HCT116 (cell line): ENCODE measurements around the gene TACR2. TPM values are rescaled to one million over a fixed set of nuclear protein-coding genes. Genes with fewer than 3 reads are reported as not detected.

Experiments used
- ATAC-seq: fragments of 200-7000 bp; cut with Tn5 transposase; 2 replicates; pipeline ENCODE4 v1.9.1; 2020; ENCODE audit warnings: mild to moderate bottlenecking, moderate library complexity
- BruUV-seq: library from RNA; stranded (reverse); fragments of 400-500 nt; replicated peaks from 2 replicates; lab custom pipeline; 2021; lab: Mats Ljungman, UMichigan
- CTCF ChIA-PET: fragments of 300-600 bp; sonication (Branson Sonifier 250); formaldehyde crosslinking; loops from one replicate; lab custom pipeline; 2021; ENCODE audit warnings: antibody characterized with exemption; lab: Charles Lee
- POLR2A ChIA-PET: fragments of 300-600, 350-600 bp; sonication (Branson Sonifier 250); formaldehyde crosslinking; loops from one replicate; lab custom pipeline; 2021; ENCODE audit warnings: antibody characterized with exemption; lab: Charles Lee
- RAD21 ChIA-PET, 2 experiments: fragments of 300-600 bp; sonication (Branson Sonifier 250); formaldehyde crosslinking; loops; one replicate each; lab custom pipeline; 2023; ENCODE audit warnings: low total read pairs in 2 of 2; ENCODE audit not compliant: uncharacterized antibody in 2 of 2, unreplicated experiment in 2 of 2, low non-redundant PET in 1 of 2; lab: Charles Lee
- DNase-seq: peaks from one replicate; pipeline ENCODE4 v3.0.0-alpha.2; 2010; ENCODE audit warnings: low read depth, low spot score
- H2AFZ ChIP-seq: fragments of 200-600 bp; shearing (Covaris generic), sonication (generic); 2 replicates; pipeline ENCODE4 v1.6.1; 2017; ENCODE audit warnings: low read depth, mixed run types, mixed read lengths, antibody characterized with exemption, low read length; ENCODE audit not compliant: poor library complexity, severe bottlenecking
- H3K27ac ChIP-seq: 2 replicates; pipeline ENCODE4 v1.5.1; 2012; ENCODE audit warnings: low read depth, low read length
- H3K27me3 ChIP-seq: fragments of 200-600 bp; sonication (generic); 2 replicates; pipeline ENCODE4 v1.6.1; 2016; ENCODE audit warnings: mixed run types, low read length, mixed read lengths; ENCODE audit not compliant: insufficient read depth
- H3K36me3 ChIP-seq, 2 experiments: fragments of 200-500 bp in 1 of 2; fragments of 200-600 bp in 1 of 2; sonication (Bioruptor generic) in 1 of 2; sonication (generic) in 1 of 2; 2 replicates each; pipeline versions ENCODE4 v1.5.1 to v1.6.1; 2014 to 2016; ENCODE audit warnings: low read length in 2 of 2, inconsistent platforms in 1 of 2, mixed read lengths in 1 of 2, mixed run types in 1 of 2; ENCODE audit not compliant: insufficient read depth in 2 of 2, control insufficient read depth in 1 of 2
- H3K4me1 ChIP-seq, 2 experiments: fragments of 200-600 bp in 1 of 2; sonication (generic) in 1 of 2; 2 replicates each; pipeline versions ENCODE4 v1.5.1 to v1.6.1; 2012 to 2017; ENCODE audit warnings: low read length in 2 of 2, inconsistent platforms in 1 of 2, mild to moderate bottlenecking in 1 of 2, mixed read lengths in 1 of 2, mixed run types in 1 of 2, moderate library complexity in 1 of 2; ENCODE audit not compliant: insufficient read depth in 2 of 2, control insufficient read depth in 1 of 2
- H3K4me2 ChIP-seq: fragments of 200-600 bp; sonication (generic); 2 replicates; pipeline ENCODE4 v1.6.1; 2017; ENCODE audit warnings: mixed run types, low read length, mixed read lengths
- H3K4me3 ChIP-seq, 2 experiments: fragments of 200-600 bp in 1 of 2; sonication (generic) in 1 of 2; replicated peaks in 1 of 2; 2 replicates each; pipeline ENCODE4 v1.5.1; 2011 to 2016; ENCODE audit warnings: low read length in 2 of 2, control low read depth in 1 of 2, low read depth in 1 of 2, mild to moderate bottlenecking in 1 of 2, mixed read lengths in 1 of 2, mixed run types in 1 of 2
- H3K79me2 ChIP-seq: fragments of 200-600 bp; sonication (generic); 2 replicates; pipeline ENCODE4 v1.6.1; 2017; ENCODE audit warnings: mild to moderate bottlenecking, mixed run types, low read length, moderate library complexity, mixed read lengths; ENCODE audit not compliant: insufficient read depth
- H3K9ac ChIP-seq: fragments of 200-600 bp; sonication (generic); 2 replicates; pipeline ENCODE4 v1.6.1; 2016; ENCODE audit warnings: low read length, mixed read lengths
- H3K9me2 ChIP-seq: fragments of 200-600 bp; sonication (generic), shearing (Covaris generic); 2 replicates; pipeline ENCODE4 v1.6.1; 2017; ENCODE audit warnings: mixed run types, mild to moderate bottlenecking, moderate library complexity; ENCODE audit not compliant: insufficient read depth
- H3K9me3 ChIP-seq, 2 experiments: fragments of 200-500 bp in 1 of 2; fragments of 200-600 bp in 1 of 2; sonication (Bioruptor generic) in 1 of 2; sonication (generic) in 1 of 2; 2 replicates each; pipeline ENCODE4 v1.6.1; 2014 to 2017; ENCODE audit warnings: low read length in 2 of 2, mixed read lengths in 2 of 2, inconsistent platforms in 1 of 2, low read depth in 1 of 2, mild to moderate bottlenecking in 1 of 2, mixed run types in 1 of 2, moderate library complexity in 1 of 2; ENCODE audit not compliant: control insufficient read depth in 1 of 2, insufficient read depth in 1 of 2
- H4K20me1 ChIP-seq: fragments of 200-600 bp; sonication (generic), shearing (Covaris generic); 2 replicates; pipeline ENCODE4 v1.6.1; 2017; ENCODE audit warnings: mixed run types, mild to moderate bottlenecking, moderate library complexity; ENCODE audit not compliant: insufficient read depth
- ATF3 ChIP-seq: IDR thresholded peaks from 2 replicates; pipeline ENCODE4 v1.6.1; 2012
- CBX3 ChIP-seq: IDR thresholded peaks from 2 replicates; pipeline ENCODE4 v1.6.1; 2012; ENCODE audit warnings: low read depth
- EGR1 ChIP-seq: IDR thresholded peaks from 2 replicates; pipeline ENCODE4 v1.6.1; 2012; ENCODE audit warnings: low read depth
- ELF1 ChIP-seq: IDR thresholded peaks from 2 replicates; pipeline ENCODE4 v1.6.1; 2012; ENCODE audit warnings: low read depth, borderline replicate concordance
- EZH2 ChIP-seq: fragments of 200-600 bp; sonication (generic); IDR thresholded peaks from 2 replicates; pipeline ENCODE4 v1.6.1; 2017; ENCODE audit warnings: antibody characterized with exemption, mixed run types
- FOSL1 ChIP-seq: IDR thresholded peaks from 2 replicates; pipeline ENCODE4 v1.6.1; 2012; ENCODE audit warnings: low read depth
- JUND ChIP-seq: IDR thresholded peaks from 2 replicates; pipeline ENCODE4 v1.6.1; 2012
- MAX ChIP-seq: IDR thresholded peaks from 2 replicates; pipeline ENCODE4 v1.6.1; 2012
- POLR2A ChIP-seq: IDR thresholded peaks from 2 replicates; pipeline ENCODE4 v1.7.0; 2011; ENCODE audit warnings: borderline replicate concordance; ENCODE audit not compliant: insufficient read depth, insufficient read length; ENCODE audit errors: extremely low read depth
- POLR2AphosphoS5 ChIP-seq: IDR thresholded peaks from 2 replicates; pipeline ENCODE4 v1.6.1; 2011; ENCODE audit warnings: mild to moderate bottlenecking, low read depth, low read length, moderate library complexity
- RAD21 ChIP-seq: IDR thresholded peaks from 2 replicates; pipeline ENCODE4 v1.6.1; 2012; ENCODE audit warnings: low read depth, mild to moderate bottlenecking
- SIN3A ChIP-seq: IDR thresholded peaks from 2 replicates; pipeline ENCODE4 v1.6.1; 2012; ENCODE audit warnings: low read depth
- YY1 ChIP-seq: IDR thresholded peaks from 2 replicates; pipeline ENCODE4 v1.6.1; 2011; ENCODE audit warnings: low read length, low read depth, moderate library complexity, mild to moderate bottlenecking; ENCODE audit not compliant: insufficient replicate concordance; ENCODE audit errors: extremely low read depth
- ZBTB33 ChIP-seq: IDR thresholded peaks from 2 replicates; pipeline ENCODE4 v1.6.1; 2011; ENCODE audit warnings: mild to moderate bottlenecking, low read length, moderate library complexity; ENCODE audit not compliant: insufficient replicate concordance; ENCODE audit errors: extremely low read depth
- ZFX ChIP-seq: fragments of 450-650 bp; IDR thresholded peaks from 2 replicates; pipeline ENCODE4 v1.6.1; 2017
- ZNF274 ChIP-seq: fragments of 200-500 bp; sonication (Bioruptor generic); IDR thresholded peaks from 2 replicates; pipeline ENCODE4 v1.6.1; 2014; ENCODE audit warnings: mild to moderate bottlenecking, low read depth, low read length, inconsistent platforms
- intact Hi-C: fragments of 100-400 bp; cut with micrococcal nuclease; formaldehyde crosslinking; loops from 2 replicates; pipeline ENCODE4 v1.10.0; 2022
- total RNA-seq: library from RNA; stranded (reverse); gene quantifications from one replicate; pipeline ENCODE4 v1.2.1, GENCODE V29; 2021; ENCODE audit not compliant: unreplicated experiment

Gene TACR2
- total RNA-seq, 1 experiment from 2014 or later, result not detected

DNA sequence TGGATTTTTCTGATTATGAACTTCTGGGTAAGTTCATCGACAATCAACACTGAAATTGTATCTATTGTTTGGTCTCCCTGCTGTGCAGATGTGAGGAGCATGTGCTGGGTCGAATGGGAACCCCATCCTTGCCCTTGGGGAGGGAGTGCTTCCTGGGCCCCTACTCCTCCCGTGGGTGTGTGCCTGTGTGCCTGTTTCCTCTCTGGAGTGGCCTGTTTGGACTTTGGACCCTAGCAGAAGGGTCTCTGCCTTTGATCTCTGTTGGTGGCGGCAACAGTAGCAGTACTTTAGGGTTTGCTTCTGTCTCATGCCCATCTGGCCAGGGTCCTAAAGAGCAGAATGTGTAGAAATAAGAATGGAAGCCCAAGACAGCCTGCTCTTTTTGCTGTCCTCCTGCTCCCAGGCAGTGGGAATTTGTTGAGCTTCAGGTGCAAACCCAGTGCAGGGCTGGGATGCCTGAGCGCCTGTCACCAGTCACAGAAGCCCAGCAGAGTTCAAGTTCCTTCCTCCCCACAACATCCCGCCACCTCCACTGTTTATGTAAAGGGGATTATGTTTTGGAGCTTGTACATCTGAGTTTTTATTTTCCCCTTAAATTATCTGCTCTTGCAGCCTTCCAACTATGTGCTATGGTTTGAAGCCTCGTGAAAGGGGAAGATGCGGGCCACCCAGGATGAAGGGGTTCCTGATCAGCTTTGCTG, 1.5 kb upstream of the TACR2 start:
- Histone ChIP-seq H3K36me3 (no peaks in the 10 kb centered on the region), H3K9me3 (no peaks in the 10 kb centered on the region), H3K27ac (no peak overlapping the region), H3K4me1 (peaks cover 3 to 12% of the 10 kb centered on the region in 2 experiments; a peak in 2 of 4 replicates), H3K27me3 (no peaks in the 10 kb centered on the region), H2AFZ (no peak overlapping the region), H3K4me2 (peak overlapping the region; percentile 16), H3K4me3 (no peak overlapping the region), H4K20me1 (no peaks in the 10 kb centered on the region), H3K9ac (no peak overlapping the region), H3K79me2 (no peaks in the 10 kb centered on the region), H3K9me2 (no peaks in the 10 kb centered on the region)
- no TSS peak for BruUV-seq
- POLR2A ChIA-PET, result no interaction called here
- intact Hi-C loops, result no loop called here
- ATAC-seq, result no peak
- RAD21 ChIA-PET, result no interaction called here
- DNase-seq, result no peak
- TF ChIP-seq EZH2, result no peak
- no peak for TF ChIP-seq ATF3
- no peak for TF ChIP-seq SIN3A
- no peak for TF ChIP-seq ZNF274
- CTCF ChIA-PET, result interaction anchor here (0.9 kb wide), 1 partner anchor 9 kb away, joined by 3 read pairs; no protein-coding TSS in a partner anchor

DNA sequence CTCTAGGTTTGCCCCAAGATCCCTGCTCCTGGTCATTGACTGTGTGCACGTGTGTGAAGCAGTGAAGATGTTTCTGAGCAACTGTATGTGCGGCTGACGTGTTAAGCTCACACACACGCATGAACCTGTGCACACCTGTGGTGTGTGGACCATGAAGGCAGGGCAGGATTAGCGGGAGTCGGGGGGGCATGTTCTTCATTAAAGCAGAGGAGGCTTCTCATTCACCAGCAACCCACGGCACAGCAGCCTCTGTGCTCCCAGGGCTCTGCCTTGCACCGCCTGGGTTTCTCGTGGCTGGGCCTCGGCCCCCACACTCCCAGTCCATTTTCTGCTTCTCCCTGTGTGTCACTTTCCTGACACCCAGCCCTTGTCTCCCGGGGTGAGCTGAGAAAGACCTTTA, 824 bp upstream of the TACR2 start:
- POLR2A ChIA-PET, result no interaction called here
- H3K4me3 ChIP-seq, result no peak overlapping the region
- CTCF ChIA-PET, result interaction anchor here (1.4 kb wide), 1 partner anchor 9 kb away, joined by 3 read pairs; no protein-coding TSS in a partner anchor
- no peaks in the 10 kb centered on the region for H3K79me2 ChIP-seq
- BruUV-seq, result no TSS peak
- H4K20me1 ChIP-seq, result no peaks in the 10 kb centered on the region
- DNase-seq (no peak), ATAC-seq (no peak)
- RAD21 ChIA-PET, result no interaction called here
- H3K9me2 ChIP-seq, result no peaks in the 10 kb centered on the region
- H3K9me3 ChIP-seq, result no peaks in the 10 kb centered on the region
- no peak overlapping the region for H3K9ac ChIP-seq
- H3K27me3 ChIP-seq, result no peaks in the 10 kb centered on the region
- no peak overlapping the region for H3K4me2 ChIP-seq
- no peaks in the 10 kb centered on the region for H3K36me3 ChIP-seq
- no peak overlapping the region for H2AFZ ChIP-seq
- no peak overlapping the region for H3K27ac ChIP-seq
- intact Hi-C loops, result no loop called here
- H3K4me1 ChIP-seq, result peaks cover 3 to 15% of the 10 kb centered on the region in 2 experiments; a peak in 2 of 4 replicates
- TF ChIP-seq EGR1 (no peak), RAD21 (no peak), POLR2AphosphoS5 (no peak), ZFX (no peak), SIN3A (no peak), ZNF274 (no peak), JUND (no peak), ATF3 (no peak), ELF1 (no peak), YY1 (no peak), ZBTB33 (no peak), CBX3 (no peak), FOSL1 (no peak), POLR2A (no peak), MAX (no peak)
